SK-N-MC (cell line): ENCODE results near the gene TCL1B.

Experiments used
- EZH2 ChIP-seq: fragments of 200-600 bp; sonication (generic); IDR thresholded peaks from one replicate; pipeline ENCODE4 v1.6.1; 2017; ENCODE audit warnings: antibody characterized with exemption
- POLR2AphosphoS5 ChIP-seq: IDR thresholded peaks from 2 replicates; pipeline ENCODE4 v1.6.1; 2012; ENCODE audit warnings: mild to moderate bottlenecking, low read depth, low read length, borderline replicate concordance

GRCh38 chr14:95697764-95698163, 11.5 kb downstream of the TCL1B start:
- no peak for TF ChIP-seq POLR2AphosphoS5
- no peak for TF ChIP-seq EZH2
